GM21786 (cell line): ENCODE results near the gene BCAS3.
"Not testable (repeated sequence)": the region's sequence is repeated elsewhere in the genome, so short reads cannot be mapped to it uniquely, and the experiment has no call there.

Source experiments
- ATAC-seq: cut with Tn5 transposase; IDR thresholded peaks from one replicate; pipeline ENCODE4 v1.9.1; 2021; ENCODE audit not compliant: unreplicated experiment

Gene BCAS3

DNA sequence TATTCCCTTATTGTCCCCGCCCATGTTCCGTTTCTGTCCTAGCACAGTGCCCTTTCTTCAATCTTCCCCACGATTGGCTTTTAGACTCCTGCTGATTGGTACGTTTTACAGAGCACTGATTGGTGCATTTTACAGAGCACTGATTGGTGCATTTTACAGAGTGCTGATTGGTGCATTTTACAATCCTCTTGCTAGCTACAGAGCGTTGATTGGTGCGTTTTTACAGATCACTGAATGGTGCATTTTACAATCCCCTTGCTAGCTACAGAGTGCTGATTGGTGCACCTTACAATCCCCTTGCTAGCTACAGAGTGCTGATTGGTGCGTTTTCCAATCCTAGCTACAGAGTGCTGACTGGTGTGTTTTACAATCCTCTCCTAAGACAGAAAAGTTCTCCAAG is 3.0 kb upstream of the BCAS3 start:
- ATAC-seq: not testable (repeated sequence)

- no peak for ATAC-seq
Measured at GRCh38 chr17:60675997-60676396, 1.7 kb upstream of the BCAS3 start.

- ATAC-seq: no peak
Measured at GRCh38 chr17:60676758-60677307, 818 bp upstream of the BCAS3 start.

DNA sequence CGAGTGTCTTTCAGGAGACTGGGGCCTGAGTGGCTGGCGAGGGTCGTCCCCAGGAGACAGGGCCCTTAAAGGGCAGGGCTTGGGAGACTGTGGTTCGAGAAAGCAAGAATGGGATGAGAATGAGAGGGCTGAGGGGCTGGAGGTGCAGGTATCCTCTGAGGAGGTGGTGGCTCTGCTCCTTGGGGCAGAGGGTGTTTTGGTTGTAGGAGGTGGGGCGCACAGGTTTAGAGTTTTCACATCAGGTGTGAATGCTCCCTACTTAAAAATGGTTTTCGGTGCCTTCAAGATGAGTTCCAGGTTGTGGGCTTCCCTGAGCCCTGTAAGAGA is 430 bp downstream of the BCAS3 start:
- no peak for ATAC-seq

DNA sequence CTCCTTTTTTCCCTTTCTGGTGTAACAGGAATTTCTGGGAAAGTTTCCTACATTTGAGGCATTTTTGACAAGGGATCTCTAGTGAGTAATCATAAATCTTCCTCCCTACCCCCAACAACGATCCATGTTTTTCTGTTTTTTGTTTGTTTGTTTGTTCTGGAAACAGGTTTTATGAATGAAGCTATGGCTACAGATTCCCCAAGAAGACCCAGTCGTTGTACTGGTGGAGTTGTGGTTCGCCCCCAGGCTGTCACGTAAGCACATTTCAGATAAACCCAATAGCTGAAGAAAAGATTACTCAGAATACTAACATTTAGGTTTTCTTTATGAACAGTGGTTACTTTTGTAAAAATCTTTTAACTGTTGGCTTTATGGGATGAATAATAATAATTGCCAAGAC is 1.6 kb downstream of the BCAS3 start:
- no peak for ATAC-seq

- ATAC-seq: no peak
Measured at GRCh38 chr17:60680754-60681153, 3.1 kb downstream of the BCAS3 start.

GRCh38 chr17:60685437-60685836 is 7.8 kb downstream of the BCAS3 start:
- no peak for ATAC-seq

DNA sequence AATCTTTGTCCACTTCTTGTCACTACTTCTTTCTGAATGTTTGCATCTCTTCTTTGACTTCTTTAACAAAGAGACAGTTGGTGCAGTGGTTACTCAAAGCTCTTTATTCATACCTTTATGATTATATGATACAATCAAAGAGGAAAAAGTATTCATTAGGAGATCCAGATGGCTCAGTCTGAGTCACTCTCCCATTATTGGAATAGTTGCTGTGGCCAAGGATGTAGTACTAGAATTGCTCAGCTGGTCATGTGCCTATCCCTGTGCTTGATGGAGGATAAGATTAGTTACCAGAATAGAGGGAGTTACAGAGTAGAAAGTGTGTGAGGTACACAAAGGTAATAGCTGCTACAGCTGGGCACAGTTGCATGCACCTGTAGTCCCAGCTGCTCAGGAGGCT is 18.3 kb downstream of the BCAS3 start:
- ATAC-seq: no peak

DNA sequence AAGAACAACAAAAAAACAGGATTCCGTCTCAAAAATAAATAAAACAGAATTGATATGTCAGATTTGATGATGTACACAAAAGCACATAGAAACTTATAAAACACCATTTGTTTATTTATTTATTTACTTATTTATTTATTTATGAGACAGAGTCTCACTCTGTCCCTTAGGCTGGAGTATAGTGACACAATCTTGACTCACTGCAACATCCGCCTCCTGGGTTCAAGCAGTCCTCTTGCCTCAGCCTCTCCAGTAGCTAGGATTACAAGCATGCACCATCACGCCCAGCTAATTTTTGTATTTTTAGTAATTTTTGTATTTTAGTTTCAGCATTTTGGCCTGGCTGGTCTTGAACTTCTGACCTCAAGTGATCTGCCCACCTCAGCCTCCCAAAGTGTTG is 21.4 kb downstream of the BCAS3 start:
- ATAC-seq: no peak

DNA sequence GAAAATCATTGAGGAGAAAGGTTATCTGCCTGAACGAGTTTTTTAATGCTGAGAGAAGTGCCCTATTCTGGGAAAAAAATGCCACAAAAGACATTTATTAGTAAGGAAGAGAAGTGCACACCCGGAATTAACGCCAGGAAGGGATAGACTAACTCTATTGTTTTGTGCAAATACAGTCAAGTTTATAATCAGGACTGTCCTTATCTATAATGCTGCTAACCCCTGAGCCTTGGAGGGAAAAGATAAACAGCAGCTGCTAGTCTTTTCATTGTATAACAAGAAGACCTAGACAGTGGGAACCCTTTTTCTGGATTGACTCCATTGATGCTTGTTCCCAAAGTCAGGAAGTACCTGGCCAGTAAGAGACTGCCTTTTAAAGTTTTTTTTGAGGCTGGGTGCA is 26.5 kb downstream of the BCAS3 start:
- ATAC-seq: no peak

DNA sequence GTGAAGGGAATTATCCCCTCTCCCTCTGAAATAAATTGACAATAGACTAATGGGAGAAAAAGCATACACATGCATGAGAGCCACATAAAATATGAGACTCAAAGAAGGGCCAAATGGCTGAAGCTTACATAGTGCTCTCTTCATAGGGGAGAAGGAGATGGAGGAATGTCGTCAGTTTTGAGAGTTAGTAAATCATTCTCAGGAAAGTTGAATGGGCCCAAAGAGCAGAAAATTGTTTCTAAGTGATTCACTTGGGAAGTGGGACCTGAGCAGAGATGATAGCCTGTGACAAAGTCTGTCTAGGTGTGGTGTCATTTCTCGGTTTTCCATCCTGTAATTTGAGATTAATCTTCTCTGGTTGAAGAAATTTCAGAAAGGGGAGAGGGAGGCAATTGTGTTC is 35.0 kb downstream of the BCAS3 start:
- no peak for ATAC-seq

- ATAC-seq: no peak
Measured at GRCh38 chr17:60713608-60714007, 36.0 kb downstream of the BCAS3 start.

GRCh38 chr17:60716766-60717165 is 39.1 kb downstream of the BCAS3 start:
- no peak for ATAC-seq

- ATAC-seq: no peak
Measured at GRCh38 chr17:60717814-60718213, 40.2 kb downstream of the BCAS3 start.

DNA sequence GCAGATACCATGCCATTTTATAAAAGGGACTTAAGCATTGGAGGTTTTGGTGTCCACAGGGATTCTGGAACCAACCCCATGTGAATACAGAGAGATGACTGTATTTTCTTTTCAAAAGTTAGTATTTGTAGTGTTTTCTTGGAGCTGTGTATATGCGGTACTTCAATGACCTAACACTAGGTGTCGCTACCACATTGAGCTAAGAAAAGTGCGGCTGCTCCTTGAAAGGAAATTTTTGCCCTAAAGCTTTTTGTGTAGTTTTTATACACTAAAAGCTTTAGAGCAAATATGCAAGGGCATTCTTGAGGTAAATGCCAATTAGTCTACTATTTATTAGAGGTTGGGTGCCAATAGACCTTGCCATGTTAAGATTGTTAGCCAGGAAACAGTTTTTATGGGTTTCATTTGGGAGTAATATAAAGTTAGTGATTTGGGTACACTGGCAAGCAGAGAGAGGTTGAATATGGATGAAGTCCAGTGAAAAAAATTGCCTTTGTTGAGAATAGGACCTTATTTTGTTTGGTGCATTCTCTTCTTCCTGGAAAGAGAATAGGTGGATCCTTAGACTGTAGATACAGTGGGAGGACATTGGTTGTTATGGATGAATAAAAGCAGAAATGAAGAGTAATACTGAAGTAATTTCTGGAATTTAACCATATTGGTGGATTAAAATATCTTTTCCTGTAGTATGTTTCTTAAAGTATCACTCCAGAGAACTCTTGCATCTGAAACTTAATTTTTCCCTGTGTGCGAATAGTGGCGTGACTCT is 43.3 kb downstream of the BCAS3 start:
- ATAC-seq: no peak

DNA sequence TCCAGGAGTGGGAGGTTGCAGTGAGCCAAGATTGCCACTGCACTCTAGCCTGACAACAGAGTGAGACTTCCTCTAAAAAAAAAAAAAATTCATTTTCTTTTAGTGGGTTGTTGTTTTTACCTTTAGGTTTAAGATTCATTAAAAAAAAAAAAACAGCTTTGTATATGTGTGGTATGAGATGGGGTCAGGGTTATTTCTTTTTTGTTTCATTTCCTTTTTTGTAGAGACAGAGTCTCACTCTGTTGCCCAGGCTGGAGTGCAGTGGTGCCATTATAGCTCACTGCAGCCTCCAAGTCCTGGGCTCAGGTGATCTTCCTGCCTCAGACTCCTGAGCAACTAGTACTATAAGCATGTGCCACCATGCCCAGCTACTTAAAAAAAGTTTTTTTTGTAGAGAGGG is 47.0 kb downstream of the BCAS3 start:
- no peak for ATAC-seq

DNA sequence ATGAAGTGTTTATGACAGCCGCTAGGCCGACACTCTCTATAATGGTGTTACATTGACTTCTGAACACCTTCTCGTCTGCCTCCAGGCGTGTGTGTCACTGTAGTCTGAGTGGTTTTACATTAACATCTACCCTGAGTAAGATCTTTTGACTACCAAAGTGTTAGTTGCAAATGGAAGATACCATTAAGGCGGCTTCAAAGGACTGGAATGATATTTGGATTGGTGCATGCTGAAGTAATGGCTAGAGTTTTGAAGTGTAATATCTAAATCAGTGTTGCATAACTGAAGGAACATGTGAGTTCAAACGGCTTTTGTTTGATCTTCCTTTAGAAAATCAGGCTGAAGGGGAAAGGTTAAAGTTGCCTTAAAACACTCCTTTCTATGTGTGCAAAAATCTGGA is 52.2 kb downstream of the BCAS3 start:
- ATAC-seq: no peak

- ATAC-seq: no peak
Measured at GRCh38 chr17:60730273-60730672, 52.6 kb downstream of the BCAS3 start.

- no peak for ATAC-seq
Measured at GRCh38 chr17:60738287-60738686, 60.6 kb downstream of the BCAS3 start.

- no peak for ATAC-seq
Measured at GRCh38 chr17:60740584-60740983, 62.9 kb downstream of the BCAS3 start.

DNA sequence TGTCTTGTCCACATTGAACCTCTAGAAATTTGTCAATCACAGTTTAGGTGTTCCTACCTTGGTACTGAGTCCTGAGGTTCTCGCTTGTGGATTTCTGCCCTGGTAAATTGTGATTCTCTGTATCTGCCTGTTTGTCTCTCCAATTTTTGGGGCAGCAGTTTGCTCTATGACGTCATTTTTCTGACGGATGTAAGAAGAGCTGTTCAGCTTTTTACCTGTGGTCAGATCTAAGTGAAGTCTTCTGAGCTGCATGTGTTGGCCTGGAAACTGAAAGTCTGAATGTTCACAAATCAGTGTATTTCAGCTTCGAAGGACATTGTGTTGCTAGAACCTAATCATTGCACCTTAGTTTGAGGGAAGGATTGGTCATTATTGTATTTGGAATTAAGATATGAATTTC is 63.4 kb downstream of the BCAS3 start:
- ATAC-seq: no peak

- ATAC-seq: no peak
Measured at GRCh38 chr17:60743282-60743681, 65.6 kb downstream of the BCAS3 start.

DNA sequence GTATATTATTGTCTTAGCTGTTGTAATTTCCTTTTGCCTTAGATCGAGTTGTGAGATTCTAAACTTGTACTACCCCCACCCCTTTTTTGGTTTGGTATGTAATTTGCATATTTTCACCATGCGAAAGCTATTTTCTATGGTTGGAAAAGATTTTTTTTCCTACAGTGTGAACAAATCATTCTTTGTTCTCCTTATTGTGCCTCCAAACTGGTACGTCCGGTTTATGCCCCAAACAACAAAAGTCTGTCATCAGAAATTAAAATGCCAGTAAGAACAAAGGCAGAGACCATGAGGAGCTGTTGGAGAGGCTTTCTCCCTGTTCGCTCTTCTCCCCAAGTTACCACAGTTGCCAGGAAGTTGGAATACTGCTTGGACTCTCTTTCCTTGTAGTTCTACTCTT is 66.1 kb downstream of the BCAS3 start:
- ATAC-seq: no peak
